HCT116 (cell line): Measurements from ENCODE around the gene CDH23. TPM values are rescaled to one million over a fixed set of nuclear protein-coding genes. Genes with fewer than 3 reads are reported as not detected.

Experiments
- ATAC-seq: fragments of 200-7000 bp; cut with Tn5 transposase; 2 replicates; pipeline ENCODE4 v1.9.1; 2020; ENCODE audit warnings: mild to moderate bottlenecking, moderate library complexity
- BruUV-seq: library from RNA; stranded (reverse); fragments of 400-500 nt; replicated peaks from 2 replicates; lab custom pipeline; 2021; lab: Mats Ljungman, UMichigan
- CTCF ChIA-PET: fragments of 300-600 bp; sonication (Branson Sonifier 250); formaldehyde crosslinking; loops from one replicate; lab custom pipeline; 2021; ENCODE audit warnings: antibody characterized with exemption; lab: Charles Lee
- POLR2A ChIA-PET: fragments of 300-600, 350-600 bp; sonication (Branson Sonifier 250); formaldehyde crosslinking; loops from one replicate; lab custom pipeline; 2021; ENCODE audit warnings: antibody characterized with exemption; lab: Charles Lee
- RAD21 ChIA-PET, 2 experiments: fragments of 300-600 bp; sonication (Branson Sonifier 250); formaldehyde crosslinking; loops; one replicate each; lab custom pipeline; 2023; ENCODE audit warnings: low total read pairs in 2 of 2; ENCODE audit not compliant: uncharacterized antibody in 2 of 2, unreplicated experiment in 2 of 2, low non-redundant PET in 1 of 2; lab: Charles Lee
- DNase-seq: peaks from one replicate; pipeline ENCODE4 v3.0.0-alpha.2; 2010; ENCODE audit warnings: low read depth, low spot score
- H2AFZ ChIP-seq: fragments of 200-600 bp; shearing (Covaris generic), sonication (generic); 2 replicates; pipeline ENCODE4 v1.6.1; 2017; ENCODE audit warnings: low read depth, mixed run types, mixed read lengths, antibody characterized with exemption, low read length; ENCODE audit not compliant: poor library complexity, severe bottlenecking
- H3K27ac ChIP-seq: 2 replicates; pipeline ENCODE4 v1.5.1; 2012; ENCODE audit warnings: low read depth, low read length
- H3K27me3 ChIP-seq: fragments of 200-600 bp; sonication (generic); 2 replicates; pipeline ENCODE4 v1.6.1; 2016; ENCODE audit warnings: mixed run types, low read length, mixed read lengths; ENCODE audit not compliant: insufficient read depth
- H3K36me3 ChIP-seq, 2 experiments: fragments of 200-500 bp in 1 of 2; fragments of 200-600 bp in 1 of 2; sonication (Bioruptor generic) in 1 of 2; sonication (generic) in 1 of 2; 2 replicates each; pipeline versions ENCODE4 v1.5.1 to v1.6.1; 2014 to 2016; ENCODE audit warnings: low read length in 2 of 2, inconsistent platforms in 1 of 2, mixed read lengths in 1 of 2, mixed run types in 1 of 2; ENCODE audit not compliant: insufficient read depth in 2 of 2, control insufficient read depth in 1 of 2
- H3K4me1 ChIP-seq, 2 experiments: fragments of 200-600 bp in 1 of 2; sonication (generic) in 1 of 2; 2 replicates each; pipeline versions ENCODE4 v1.5.1 to v1.6.1; 2012 to 2017; ENCODE audit warnings: low read length in 2 of 2, inconsistent platforms in 1 of 2, mild to moderate bottlenecking in 1 of 2, mixed read lengths in 1 of 2, mixed run types in 1 of 2, moderate library complexity in 1 of 2; ENCODE audit not compliant: insufficient read depth in 2 of 2, control insufficient read depth in 1 of 2
- H3K4me2 ChIP-seq: fragments of 200-600 bp; sonication (generic); 2 replicates; pipeline ENCODE4 v1.6.1; 2017; ENCODE audit warnings: mixed run types, low read length, mixed read lengths
- H3K4me3 ChIP-seq, 2 experiments: fragments of 200-600 bp in 1 of 2; sonication (generic) in 1 of 2; replicated peaks in 1 of 2; 2 replicates each; pipeline ENCODE4 v1.5.1; 2011 to 2016; ENCODE audit warnings: low read length in 2 of 2, control low read depth in 1 of 2, low read depth in 1 of 2, mild to moderate bottlenecking in 1 of 2, mixed read lengths in 1 of 2, mixed run types in 1 of 2
- H3K79me2 ChIP-seq: fragments of 200-600 bp; sonication (generic); 2 replicates; pipeline ENCODE4 v1.6.1; 2017; ENCODE audit warnings: mild to moderate bottlenecking, mixed run types, low read length, moderate library complexity, mixed read lengths; ENCODE audit not compliant: insufficient read depth
- H3K9ac ChIP-seq: fragments of 200-600 bp; sonication (generic); 2 replicates; pipeline ENCODE4 v1.6.1; 2016; ENCODE audit warnings: low read length, mixed read lengths
- H3K9me2 ChIP-seq: fragments of 200-600 bp; sonication (generic), shearing (Covaris generic); 2 replicates; pipeline ENCODE4 v1.6.1; 2017; ENCODE audit warnings: mixed run types, mild to moderate bottlenecking, moderate library complexity; ENCODE audit not compliant: insufficient read depth
- H3K9me3 ChIP-seq, 2 experiments: fragments of 200-500 bp in 1 of 2; fragments of 200-600 bp in 1 of 2; sonication (Bioruptor generic) in 1 of 2; sonication (generic) in 1 of 2; 2 replicates each; pipeline ENCODE4 v1.6.1; 2014 to 2017; ENCODE audit warnings: low read length in 2 of 2, mixed read lengths in 2 of 2, inconsistent platforms in 1 of 2, low read depth in 1 of 2, mild to moderate bottlenecking in 1 of 2, mixed run types in 1 of 2, moderate library complexity in 1 of 2; ENCODE audit not compliant: control insufficient read depth in 1 of 2, insufficient read depth in 1 of 2
- H4K20me1 ChIP-seq: fragments of 200-600 bp; sonication (generic), shearing (Covaris generic); 2 replicates; pipeline ENCODE4 v1.6.1; 2017; ENCODE audit warnings: mixed run types, mild to moderate bottlenecking, moderate library complexity; ENCODE audit not compliant: insufficient read depth
- CEBPB ChIP-seq: IDR thresholded peaks from 2 replicates; pipeline ENCODE4 v1.6.1; 2012; ENCODE audit warnings: low read depth
- CTCF ChIP-seq, 3 experiments: fragments of 200-600 bp in 1 of 3; sonication (generic) in 1 of 3; IDR thresholded peaks in 2 of 3; conservative IDR thresholded peaks in 1 of 3; 2 replicates each; pipeline ENCODE4 v1.5.1; 2012 to 2017; ENCODE audit warnings: low read depth in 2 of 3, low read length in 2 of 3, antibody characterized with exemption in 1 of 3, borderline replicate concordance in 1 of 3, control low read depth in 1 of 3, mild to moderate bottlenecking in 1 of 3, mixed read lengths in 1 of 3, mixed run types in 1 of 3, moderate library complexity in 1 of 3; ENCODE audit not compliant: insufficient read depth in 1 of 3
- EGR1 ChIP-seq: IDR thresholded peaks from 2 replicates; pipeline ENCODE4 v1.6.1; 2012; ENCODE audit warnings: low read depth
- ELF1 ChIP-seq: IDR thresholded peaks from 2 replicates; pipeline ENCODE4 v1.6.1; 2012; ENCODE audit warnings: low read depth, borderline replicate concordance
- EZH2 ChIP-seq: fragments of 200-600 bp; sonication (generic); IDR thresholded peaks from 2 replicates; pipeline ENCODE4 v1.6.1; 2017; ENCODE audit warnings: antibody characterized with exemption, mixed run types
- FOSL1 ChIP-seq: IDR thresholded peaks from 2 replicates; pipeline ENCODE4 v1.6.1; 2012; ENCODE audit warnings: low read depth
- JUND ChIP-seq: IDR thresholded peaks from 2 replicates; pipeline ENCODE4 v1.6.1; 2012
- MAX ChIP-seq: IDR thresholded peaks from 2 replicates; pipeline ENCODE4 v1.6.1; 2012
- POLR2A ChIP-seq: IDR thresholded peaks from 2 replicates; pipeline ENCODE4 v1.7.0; 2011; ENCODE audit warnings: borderline replicate concordance; ENCODE audit not compliant: insufficient read depth, insufficient read length; ENCODE audit errors: extremely low read depth
- POLR2AphosphoS5 ChIP-seq: IDR thresholded peaks from 2 replicates; pipeline ENCODE4 v1.6.1; 2011; ENCODE audit warnings: mild to moderate bottlenecking, low read depth, low read length, moderate library complexity
- RAD21 ChIP-seq: IDR thresholded peaks from 2 replicates; pipeline ENCODE4 v1.6.1; 2012; ENCODE audit warnings: low read depth, mild to moderate bottlenecking
- REST ChIP-seq: IDR thresholded peaks from 2 replicates; pipeline ENCODE4 v1.6.1; 2012; ENCODE audit warnings: low read depth
- SIN3A ChIP-seq: IDR thresholded peaks from 2 replicates; pipeline ENCODE4 v1.6.1; 2012; ENCODE audit warnings: low read depth
- SP1 ChIP-seq: IDR thresholded peaks from 2 replicates; pipeline ENCODE4 v1.6.1; 2012; ENCODE audit warnings: low read depth
- TCF7L2 ChIP-seq: IDR thresholded peaks from 2 replicates; pipeline ENCODE4 v1.7.0; 2011; ENCODE audit warnings: borderline replicate concordance, inconsistent platforms; ENCODE audit not compliant: insufficient read depth, insufficient read length; ENCODE audit errors: extremely low read depth
- YY1 ChIP-seq: IDR thresholded peaks from 2 replicates; pipeline ENCODE4 v1.6.1; 2011; ENCODE audit warnings: low read length, low read depth, moderate library complexity, mild to moderate bottlenecking; ENCODE audit not compliant: insufficient replicate concordance; ENCODE audit errors: extremely low read depth
- intact Hi-C: fragments of 100-400 bp; cut with micrococcal nuclease; formaldehyde crosslinking; loops from 2 replicates; pipeline ENCODE4 v1.10.0; 2022
- total RNA-seq: library from RNA; stranded (reverse); gene quantifications from one replicate; pipeline ENCODE4 v1.2.1, GENCODE V29; 2021; ENCODE audit not compliant: unreplicated experiment

The CDH23 gene
- total RNA-seq, 1 experiment from 2014 or later = not detected

GRCh38 chr10:71627230-71627939, 230.7 kb downstream of the CDH23 start:
- H3K36me3 ChIP-seq = no peaks in the 10 kb centered on the region
- ChIA-PET RAD21 (no interaction called here), POLR2A (no interaction called here), CTCF (no interaction called here)
- ATAC-seq (no peak), DNase-seq (no peak)
- H3K4me3 ChIP-seq = no peak overlapping the region
- peaks cover 15 to 16% of the 10 kb centered on the region in 2 experiments for H3K4me1 ChIP-seq
- no peaks in the 10 kb centered on the region for H3K79me2 ChIP-seq
- no peaks in the 10 kb centered on the region for H3K27me3 ChIP-seq
- no peaks in the 10 kb centered on the region for H4K20me1 ChIP-seq
- H3K9me2 ChIP-seq = no peaks in the 10 kb centered on the region
- TF ChIP-seq ELF1 (no peak), POLR2A (no peak), SIN3A (no peak), RAD21 (no peak)
- no peak overlapping the region for H3K9ac ChIP-seq
- H3K4me2 ChIP-seq = no peak overlapping the region
- H3K27ac ChIP-seq = no peak overlapping the region
- H2AFZ ChIP-seq = no peak overlapping the region
- no TSS peak for BruUV-seq
- intact Hi-C loops = no loop called here
- no peaks in the 10 kb centered on the region for H3K9me3 ChIP-seq

GRCh38 chr10:71627956-71628355, 231.2 kb downstream of the CDH23 start:
- no peaks in the 10 kb centered on the region for H3K36me3 ChIP-seq
- POLR2A ChIA-PET = no interaction called here
- H3K27ac ChIP-seq = no peak overlapping the region
- H4K20me1 ChIP-seq = no peaks in the 10 kb centered on the region
- H3K4me3 ChIP-seq = no peak overlapping the region
- no TSS peak for BruUV-seq
- H3K79me2 ChIP-seq = no peaks in the 10 kb centered on the region
- no peak overlapping the region for H2AFZ ChIP-seq
- no peaks in the 10 kb centered on the region for H3K27me3 ChIP-seq
- intact Hi-C loops = no loop called here
- no peak overlapping the region for H3K4me2 ChIP-seq
- peaks cover 9 to 10% of the 10 kb centered on the region in 2 experiments; a peak in 3 of 4 replicates for H3K4me1 ChIP-seq
- RAD21 ChIA-PET = no interaction called here
- no peaks in the 10 kb centered on the region for H3K9me3 ChIP-seq
- CTCF ChIA-PET = no interaction called here
- ATAC-seq (no peak), DNase-seq (no peak)
- no peak overlapping the region for H3K9ac ChIP-seq
- H3K9me2 ChIP-seq = no peaks in the 10 kb centered on the region
- TF ChIP-seq REST (no peak), CTCF (IDR thresholded peaks at IDR 0.05 in 2 of 3, conservative IDR thresholded peaks at IDR 0.05 in 1 of 3; ENCODE audit: borderline replicate concordance in 1 of 3, insufficient read depth in 1 of 3, low read depth in 2 of 3, low read length in 2 of 3) (no peak), EGR1 (no peak), RAD21 (no peak), JUND (no peak), POLR2AphosphoS5 (no peak), FOSL1 (no peak), SIN3A (no peak), MAX (no peak), SP1 (no peak), EZH2 (no peak), TCF7L2 (no peak), CEBPB (no peak), YY1 (no peak)
